ENCODE measurements around the gene TFG. TPM values are rescaled to one million over a fixed set of nuclear protein-coding genes. Genes with fewer than 3 reads are reported as not detected.
A peak's percentile ranks its signal among the peaks of the same experiment; 100 is the strongest.

TFG gene
- total RNA-seq, 1 donor from 2014 or later, result 75.0 TPM

GRCh38 chr3:100709842-100710260 lies 557 bp downstream of the TFG start:
- peak overlapping the region; percentile 88 for H3K4me3 Mint-ChIP-seq (ENCODE audit: unreplicated experiment)
- peaks cover 7% of the 10 kb centered on the region for H3K4me1 Mint-ChIP-seq (ENCODE audit: low read depth, unreplicated experiment)
- peak; percentile 68 for DNase-seq
- TF ChIP-seq CTCF (IDR thresholded peaks at IDR 0.05; ENCODE audit: partially characterized antibody, unreplicated experiment), result no peak
- peaks cover 4% of the 10 kb centered on the region for H3K36me3 Mint-ChIP-seq (ENCODE audit: unreplicated experiment)
- H3K27me3 Mint-ChIP-seq (ENCODE audit: unreplicated experiment), result no peaks in the 10 kb centered on the region
- peak overlapping the region; percentile 26 for H3K27ac Mint-ChIP-seq (ENCODE audit: unreplicated experiment)
- peaks cover 4% of the 10 kb centered on the region for H3K9me3 Mint-ChIP-seq (ENCODE audit: unreplicated experiment)

- H3K4me1 Mint-ChIP-seq (ENCODE audit: low read depth, unreplicated experiment), result peaks cover 7% of the 10 kb centered on the region
- TF ChIP-seq CTCF (IDR thresholded peaks at IDR 0.05; ENCODE audit: partially characterized antibody, unreplicated experiment), result no peak
- H3K27ac Mint-ChIP-seq (ENCODE audit: unreplicated experiment), result peak overlapping the region; percentile 59
- no peaks in the 10 kb centered on the region for H3K27me3 Mint-ChIP-seq (ENCODE audit: unreplicated experiment)
- H3K4me3 Mint-ChIP-seq (ENCODE audit: unreplicated experiment), result peak overlapping the region; percentile 88
- peak; percentile 47 for DNase-seq
- peaks cover 4% of the 10 kb centered on the region for H3K9me3 Mint-ChIP-seq (ENCODE audit: unreplicated experiment)
- H3K36me3 Mint-ChIP-seq (ENCODE audit: unreplicated experiment), result peaks cover 4% of the 10 kb centered on the region
These were observed 1.1 kb downstream of the TFG start for GRCh38 chr3:100710261-100710968.

- Mint-ChIP-seq H3K4me1 (ENCODE audit: low read depth, unreplicated experiment) (peaks cover 15% of the 10 kb centered on the region), H3K4me3 (ENCODE audit: unreplicated experiment) (no peak overlapping the region), H3K27me3 (ENCODE audit: unreplicated experiment) (no peaks in the 10 kb centered on the region), H3K27ac (ENCODE audit: unreplicated experiment) (no peak overlapping the region), H3K36me3 (ENCODE audit: unreplicated experiment) (no peaks in the 10 kb centered on the region), H3K9me3 (ENCODE audit: unreplicated experiment) (no peaks in the 10 kb centered on the region)
- DNase-seq, result no peak
- TF ChIP-seq CTCF (IDR thresholded peaks at IDR 0.05; ENCODE audit: partially characterized antibody, unreplicated experiment), result no peak
These were observed 5.9 kb downstream of the TFG start for GRCh38 chr3:100715176-100715575.

- TF ChIP-seq CTCF (IDR thresholded peaks at IDR 0.05; ENCODE audit: partially characterized antibody, unreplicated experiment), result no peak
- Mint-ChIP-seq H3K27ac (ENCODE audit: unreplicated experiment) (peak overlapping the region; percentile 62), H3K36me3 (ENCODE audit: unreplicated experiment) (no peaks in the 10 kb centered on the region), H3K27me3 (ENCODE audit: unreplicated experiment) (no peaks in the 10 kb centered on the region), H3K4me1 (ENCODE audit: low read depth, unreplicated experiment) (peaks cover 15% of the 10 kb centered on the region), H3K4me3 (ENCODE audit: unreplicated experiment) (no peak overlapping the region), H3K9me3 (ENCODE audit: unreplicated experiment) (no peaks in the 10 kb centered on the region)
- DNase-seq, result no peak
These were observed 7.8 kb downstream of the TFG start for GRCh38 chr3:100717063-100717462.

- no peaks in the 10 kb centered on the region for H3K9me3 Mint-ChIP-seq (ENCODE audit: unreplicated experiment)
- no peaks in the 10 kb centered on the region for H3K27me3 Mint-ChIP-seq (ENCODE audit: unreplicated experiment)
- H3K36me3 Mint-ChIP-seq (ENCODE audit: unreplicated experiment), result no peaks in the 10 kb centered on the region
- DNase-seq, result no peak
- no peak for TF ChIP-seq CTCF (IDR thresholded peaks at IDR 0.05; ENCODE audit: partially characterized antibody, unreplicated experiment)
- H3K4me1 Mint-ChIP-seq (ENCODE audit: low read depth, unreplicated experiment), result peaks cover 15% of the 10 kb centered on the region
- no peak overlapping the region for H3K4me3 Mint-ChIP-seq (ENCODE audit: unreplicated experiment)
- no peak overlapping the region for H3K27ac Mint-ChIP-seq (ENCODE audit: unreplicated experiment)
These were observed 8.6 kb downstream of the TFG start for GRCh38 chr3:100717637-100718487.
